ENCODE data around the gene CMTM4.
"Not testable (repeated sequence)": the region's sequence is repeated elsewhere in the genome, so short reads cannot be mapped to it uniquely, and the experiment has no call there.

CMTM4 gene

GRCh38 chr16:66668777-66669444 is 27.6 kb downstream of the CMTM4 start:
- DNase-seq, result no peak

- DNase-seq, result no peak
Measured at GRCh38 chr16:66667944-66668343, 28.6 kb downstream of the CMTM4 start.

- peak; percentile 12 for DNase-seq
Measured at GRCh38 chr16:66662445-66663194, 33.9 kb downstream of the CMTM4 start.

- DNase-seq, result not testable (repeated sequence)
Measured at GRCh38 chr16:66661671-66662346, 34.7 kb downstream of the CMTM4 start.

GRCh38 chr16:66661210-66661560 is 35.4 kb downstream of the CMTM4 start:
- no peak for DNase-seq

- DNase-seq, result no peak
Measured at GRCh38 chr16:66660422-66661209, 35.9 kb downstream of the CMTM4 start.

- DNase-seq, result no peak
Measured at GRCh38 chr16:66658860-66659190, 37.7 kb downstream of the CMTM4 start.

- no peak for DNase-seq
Measured at GRCh38 chr16:66658143-66658859, 38.2 kb downstream of the CMTM4 start.

GRCh38 chr16:66656547-66656946 is 40.0 kb downstream of the CMTM4 start:
- no peak for DNase-seq

- DNase-seq, result no peak
Measured at GRCh38 chr16:66653581-66654350, 42.8 kb downstream of the CMTM4 start.

- DNase-seq, result no peak
Measured at GRCh38 chr16:66652661-66653360, 43.7 kb downstream of the CMTM4 start.

- DNase-seq, result no peak
Measured at GRCh38 chr16:66651965-66652364, 44.6 kb downstream of the CMTM4 start.

GRCh38 chr16:66651474-66651765 is 45.1 kb downstream of the CMTM4 start:
- DNase-seq, result no peak

GRCh38 chr16:66650707-66651473 is 45.7 kb downstream of the CMTM4 start:
- DNase-seq, result peak; percentile 87

- no peak for DNase-seq
Measured at GRCh38 chr16:66649636-66650205, 46.8 kb downstream of the CMTM4 start.

- DNase-seq, result no peak
Measured at GRCh38 chr16:66649167-66649566, 47.4 kb downstream of the CMTM4 start.

GRCh38 chr16:66647866-66648265 is 48.7 kb downstream of the CMTM4 start:
- no peak for DNase-seq

- no peak for DNase-seq
Measured at GRCh38 chr16:66641387-66641786, 55.2 kb downstream of the CMTM4 start.

GRCh38 chr16:66640724-66641314 is 55.7 kb downstream of the CMTM4 start:
- DNase-seq, result no peak
